ENCODE measurements around the gene MYL12A.

The MYL12A gene

DNA sequence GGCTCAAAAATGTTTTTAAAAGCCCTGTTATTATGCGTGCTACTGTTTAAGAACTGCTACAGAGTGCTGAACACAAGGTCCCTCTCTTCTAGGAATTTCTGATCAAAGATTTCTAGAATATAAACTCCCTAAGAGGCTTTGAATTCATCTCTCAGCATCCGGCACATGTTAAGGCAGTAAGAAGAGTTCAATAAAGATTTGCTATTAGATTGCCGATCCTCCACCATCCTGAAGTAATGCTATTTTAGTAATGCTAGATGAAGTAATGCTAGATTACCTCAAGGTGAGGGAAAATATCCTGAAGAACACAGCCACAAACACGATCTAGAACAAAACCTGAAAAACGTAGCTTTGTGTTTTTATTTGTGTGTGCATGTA, 13.4 kb downstream of the MYL12A start:
- peak; percentile 0; the same call in 2 of the 3 replicates for ATAC-seq
- no peak for TF ChIP-seq TCF4 (CRISPR knock-in tag; IDR thresholded peaks at IDR 0.05; ENCODE audit: borderline replicate concordance)
- no peak for TF ChIP-seq OSR1 (CRISPR knock-in tag; IDR thresholded peaks at IDR 0.05)

GRCh38 chr18:3261373-3262233, 14.0 kb downstream of the MYL12A start, which contains the start of gene MYL12B:
Gene MYL12B, plus strand, starts transcription at chr18:3262133. Its CDS starts 10,766 bp downstream, at chr18:3272899.
- peak; percentile 85 for ATAC-seq
- TF ChIP-seq, protein P1, sequence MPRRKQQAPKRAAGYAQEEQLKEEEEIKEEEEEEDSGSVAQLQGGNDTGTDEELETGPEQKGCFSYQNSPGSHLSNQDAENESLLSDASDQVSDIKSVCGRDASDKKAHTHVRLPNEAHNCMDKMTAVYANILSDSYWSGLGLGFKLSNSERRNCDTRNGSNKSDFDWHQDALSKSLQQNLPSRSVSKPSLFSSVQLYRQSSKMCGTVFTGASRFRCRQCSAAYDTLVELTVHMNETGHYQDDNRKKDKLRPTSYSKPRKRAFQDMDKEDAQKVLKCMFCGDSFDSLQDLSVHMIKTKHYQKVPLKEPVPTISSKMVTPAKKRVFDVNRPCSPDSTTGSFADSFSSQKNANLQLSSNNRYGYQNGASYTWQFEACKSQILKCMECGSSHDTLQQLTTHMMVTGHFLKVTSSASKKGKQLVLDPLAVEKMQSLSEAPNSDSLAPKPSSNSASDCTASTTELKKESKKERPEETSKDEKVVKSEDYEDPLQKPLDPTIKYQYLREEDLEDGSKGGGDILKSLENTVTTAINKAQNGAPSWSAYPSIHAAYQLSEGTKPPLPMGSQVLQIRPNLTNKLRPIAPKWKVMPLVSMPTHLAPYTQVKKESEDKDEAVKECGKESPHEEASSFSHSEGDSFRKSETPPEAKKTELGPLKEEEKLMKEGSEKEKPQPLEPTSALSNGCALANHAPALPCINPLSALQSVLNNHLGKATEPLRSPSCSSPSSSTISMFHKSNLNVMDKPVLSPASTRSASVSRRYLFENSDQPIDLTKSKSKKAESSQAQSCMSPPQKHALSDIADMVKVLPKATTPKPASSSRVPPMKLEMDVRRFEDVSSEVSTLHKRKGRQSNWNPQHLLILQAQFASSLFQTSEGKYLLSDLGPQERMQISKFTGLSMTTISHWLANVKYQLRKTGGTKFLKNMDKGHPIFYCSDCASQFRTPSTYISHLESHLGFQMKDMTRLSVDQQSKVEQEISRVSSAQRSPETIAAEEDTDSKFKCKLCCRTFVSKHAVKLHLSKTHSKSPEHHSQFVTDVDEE (CRISPR knock-in tag; IDR thresholded peaks at IDR 0.05): 0 out of 2 replicates have a peak, but pooled peaks have one; percentile 15
- TF ChIP-seq ZFP3 (CRISPR knock-in tag; IDR thresholded peaks at IDR 0.05): no peak

GRCh38 chr18:3262234-3263131, 14.9 kb downstream of the MYL12A start:
- peak; percentile 47 for ATAC-seq
- TF ChIP-seq CSRNP3 (CRISPR knock-in tag; IDR thresholded peaks at IDR 0.05): no peak
- TF ChIP-seq ZNF8 (CRISPR knock-in tag; IDR thresholded peaks at IDR 0.05): no peak
- TF ChIP-seq, protein P1 (CRISPR knock-in tag; IDR thresholded peaks at IDR 0.05): no peak
- TF ChIP-seq ZNF70 (CRISPR knock-in tag; IDR thresholded peaks at IDR 0.05): no peak
- no peak for TF ChIP-seq ZC3H10 (CRISPR knock-in tag; IDR thresholded peaks at IDR 0.05)
- TF ChIP-seq TOX (CRISPR knock-in tag; IDR thresholded peaks at IDR 0.05; ENCODE audit: borderline replicate concordance): no peak

DNA sequence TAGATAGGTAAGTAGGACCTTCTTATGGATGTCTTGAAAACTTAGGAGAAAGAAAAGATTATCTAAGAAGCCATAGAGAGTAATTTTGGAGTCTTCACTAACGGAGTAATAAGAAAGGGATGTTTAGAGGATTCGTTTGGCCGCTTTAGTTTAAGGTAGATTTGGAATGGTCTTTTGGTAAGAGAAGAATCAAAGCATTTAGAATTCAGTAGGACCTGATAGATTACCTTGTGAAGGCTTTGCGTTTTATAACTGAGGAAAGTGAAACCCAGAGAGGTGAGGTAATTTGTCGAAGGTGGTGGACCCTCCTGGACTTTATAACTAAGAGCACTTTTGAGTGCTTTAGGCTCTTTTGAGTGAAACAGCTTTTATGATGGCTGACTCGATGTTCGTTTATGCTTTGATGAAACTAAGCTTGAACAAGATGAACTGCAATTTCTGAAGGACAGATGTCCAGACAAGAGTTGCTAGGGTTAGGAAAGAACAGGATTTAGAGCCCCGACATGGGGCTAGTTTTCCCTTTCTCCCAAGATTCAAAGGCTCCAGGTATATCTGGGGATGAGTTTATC, 15.6 kb downstream of the MYL12A start:
- no peak for ATAC-seq
- TF ChIP-seq CREB5 (CRISPR knock-in tag; IDR thresholded peaks at IDR 0.05; ENCODE audit: low read depth) (no peak), CSRNP3 (CRISPR knock-in tag; IDR thresholded peaks at IDR 0.05) (no peak), GLIS3 (CRISPR knock-in tag; IDR thresholded peaks at IDR 0.05) (no peak), ZC3H10 (CRISPR knock-in tag; IDR thresholded peaks at IDR 0.05) (no peak), ZNF70 (CRISPR knock-in tag; IDR thresholded peaks at IDR 0.05) (no peak), ESRRG (CRISPR knock-in tag; IDR thresholded peaks at IDR 0.05) (no peak), BACH2 (CRISPR knock-in tag; IDR thresholded peaks at IDR 0.05; ENCODE audit: borderline replicate concordance) (no peak), SNAI2 (CRISPR knock-in tag; IDR thresholded peaks at IDR 0.05) (no peak), OSR1 (CRISPR knock-in tag; IDR thresholded peaks at IDR 0.05) (no peak), ZFP3 (CRISPR knock-in tag; IDR thresholded peaks at IDR 0.05) (no peak), ISL1 (CRISPR knock-in tag; IDR thresholded peaks at IDR 0.05) (no peak), ZNF565 (CRISPR knock-in tag; conservative IDR thresholded peaks at IDR 0.05; ENCODE audit: low read depth) (no peak), ZFP30 (CRISPR knock-in tag; IDR thresholded peaks at IDR 0.05) (no peak), TCF4 (CRISPR knock-in tag; IDR thresholded peaks at IDR 0.05; ENCODE audit: borderline replicate concordance) (no peak)
- TF ChIP-seq, protein P1 (CRISPR knock-in tag; IDR thresholded peaks at IDR 0.05): no peak
